Measurements from ENCODE around the gene RASA1. TPM values are rescaled to one million over a fixed set of nuclear protein-coding genes. Genes with fewer than 3 reads are reported as not detected.

The RASA1 gene
- total and polyA plus RNA-seq, 2 experiments from 2014 or later = 9.3 to 35.0 TPM

DNA sequence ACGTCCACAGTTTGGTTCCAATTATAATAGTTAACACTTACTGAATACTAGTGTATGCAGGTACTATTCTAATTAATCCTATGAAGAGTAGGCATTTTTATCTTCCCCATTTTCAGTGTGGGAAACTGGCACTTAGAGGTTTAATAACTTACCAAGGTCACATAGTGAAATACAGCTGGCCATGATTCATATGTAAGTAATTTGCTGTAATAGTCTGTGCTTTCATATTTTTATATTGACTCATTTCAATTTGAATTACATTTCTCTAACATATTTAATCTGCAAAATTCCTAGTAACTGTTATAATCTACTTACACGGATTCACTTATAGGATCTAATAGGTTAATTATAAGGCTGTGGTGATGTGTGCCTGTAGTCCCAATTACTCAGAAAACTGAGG, 125.6 kb downstream of the RASA1 start (continued):
- TF ChIP-seq REST (IDR thresholded peaks at IDR 0.05; ENCODE audit: unreplicated experiment) = no peak

DNA sequence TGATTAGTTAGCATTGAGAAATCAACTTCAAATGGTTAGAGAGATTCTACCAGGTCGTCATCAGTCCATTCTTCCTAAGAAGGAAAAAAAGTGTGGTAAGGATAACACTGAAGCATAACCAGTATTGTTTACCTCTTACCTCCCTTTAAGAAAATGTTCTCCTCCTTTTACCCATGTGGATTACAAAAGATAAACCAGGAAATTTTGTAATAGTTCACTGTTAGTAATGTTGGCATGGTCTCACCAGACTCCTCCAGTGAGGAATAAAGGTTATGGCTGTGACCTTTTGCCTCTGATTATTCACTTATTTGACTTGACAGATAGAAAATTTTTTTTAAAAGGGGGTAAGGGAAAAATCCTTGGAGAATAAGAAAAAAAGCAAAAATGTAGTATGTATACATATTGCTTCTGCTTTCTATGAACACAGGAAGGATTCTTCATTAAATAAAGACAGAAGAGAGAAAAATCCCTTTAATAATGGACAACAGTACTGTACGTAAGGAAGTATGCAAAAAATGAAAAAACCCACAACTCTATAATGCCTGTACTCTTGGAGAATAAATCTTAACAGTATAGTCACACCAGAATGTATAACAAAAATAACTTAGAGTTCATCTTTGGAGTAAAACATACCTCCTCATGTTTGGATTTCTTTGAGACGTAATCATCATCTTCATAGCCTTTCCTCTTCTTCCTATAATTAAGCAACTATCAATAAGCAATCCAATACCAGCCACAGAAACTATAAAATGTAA, 126.9 kb downstream of the RASA1 start:
- no peak for ATAC-seq
- no peak overlapping the region for H3K27ac Mint-ChIP-seq

More for the DNA sequence above, 126.9 kb downstream of the RASA1 start:
- H3K27ac ChIP-seq (ENCODE audit: low read depth) = no peak overlapping the region
- H3K79me2 ChIP-seq (replicated peaks; ENCODE audit: insufficient read depth) = no peaks in the 10 kb centered on the region
- Mint-ChIP-seq H3K9me3 (no peaks in the 10 kb centered on the region), H3K4me3 (no peak overlapping the region), H3K27me3 (ENCODE audit: insufficient read depth, low read depth, poor library complexity) (no peaks in the 10 kb centered on the region), H3K4me1 (no peaks in the 10 kb centered on the region), H3K36me3 (ENCODE audit: low read depth) (peaks cover 90% of the 10 kb centered on the region)
- no peaks in the 10 kb centered on the region for H3K4me1 ChIP-seq (ENCODE audit: insufficient read depth)
- H3K4me3 ChIP-seq = no peak overlapping the region
- no peaks in the 10 kb centered on the region for H3K27me3 ChIP-seq (ENCODE audit: insufficient read depth)
- H3F3A ChIP-seq (replicated peaks; ENCODE audit: low read depth) = no peaks in the 10 kb centered on the region
- DNase-seq (ENCODE audit: low spot score) = no peak
- no peak overlapping the region for H3K4me2 ChIP-seq
- peaks cover 59% of the 10 kb centered on the region for H3K36me3 ChIP-seq (ENCODE audit: insufficient read depth)
- H4K20me1 ChIP-seq (replicated peaks; ENCODE audit: insufficient read depth) = peaks cover 3% of the 10 kb centered on the region; the same call in 1 of the 2 replicates
- TF ChIP-seq POLR2AphosphoS5 (IDR thresholded peaks at IDR 0.05; ENCODE audit: low read depth) (no peak), NANOG (IDR thresholded peaks at IDR 0.05; ENCODE audit: borderline replicate concordance) (no peak), STAT1 (IDR thresholded peaks at IDR 0.05; ENCODE audit: unreplicated experiment) (no peak), REST (IDR thresholded peaks at IDR 0.05; ENCODE audit: unreplicated experiment) (no peak), ZNF331 (CRISPR knock-in tag; IDR thresholded peaks at IDR 0.05; ENCODE audit: low read depth) (no peak), ZNF114 (CRISPR knock-in tag; IDR thresholded peaks at IDR 0.05) (no peak), EZH2 (IDR thresholded peaks at IDR 0.05; ENCODE audit: low read depth, unreplicated experiment) (no peak), CREB1 (CRISPR knock-in tag; IDR thresholded peaks at IDR 0.05; ENCODE audit: low read depth) (no peak), EZH2phosphoT487 (IDR thresholded peaks at IDR 0.05; ENCODE audit: unreplicated experiment) (no peak)
- TF ChIP-seq, protein P1, sequence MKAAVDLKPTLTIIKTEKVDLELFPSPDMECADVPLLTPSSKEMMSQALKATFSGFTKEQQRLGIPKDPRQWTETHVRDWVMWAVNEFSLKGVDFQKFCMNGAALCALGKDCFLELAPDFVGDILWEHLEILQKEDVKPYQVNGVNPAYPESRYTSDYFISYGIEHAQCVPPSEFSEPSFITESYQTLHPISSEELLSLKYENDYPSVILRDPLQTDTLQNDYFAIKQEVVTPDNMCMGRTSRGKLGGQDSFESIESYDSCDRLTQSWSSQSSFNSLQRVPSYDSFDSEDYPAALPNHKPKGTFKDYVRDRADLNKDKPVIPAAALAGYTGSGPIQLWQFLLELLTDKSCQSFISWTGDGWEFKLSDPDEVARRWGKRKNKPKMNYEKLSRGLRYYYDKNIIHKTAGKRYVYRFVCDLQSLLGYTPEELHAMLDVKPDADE (IDR thresholded peaks at IDR 0.05) = no peak
- H2AFZ ChIP-seq = no peak overlapping the region
- H3K9me2 ChIP-seq (ENCODE audit: insufficient read depth) = no peaks in the 10 kb centered on the region
